Measurements from ENCODE around the gene ZNF823.
A peak's percentile ranks its signal among the peaks of the same experiment; 100 is the strongest.

DNA sequence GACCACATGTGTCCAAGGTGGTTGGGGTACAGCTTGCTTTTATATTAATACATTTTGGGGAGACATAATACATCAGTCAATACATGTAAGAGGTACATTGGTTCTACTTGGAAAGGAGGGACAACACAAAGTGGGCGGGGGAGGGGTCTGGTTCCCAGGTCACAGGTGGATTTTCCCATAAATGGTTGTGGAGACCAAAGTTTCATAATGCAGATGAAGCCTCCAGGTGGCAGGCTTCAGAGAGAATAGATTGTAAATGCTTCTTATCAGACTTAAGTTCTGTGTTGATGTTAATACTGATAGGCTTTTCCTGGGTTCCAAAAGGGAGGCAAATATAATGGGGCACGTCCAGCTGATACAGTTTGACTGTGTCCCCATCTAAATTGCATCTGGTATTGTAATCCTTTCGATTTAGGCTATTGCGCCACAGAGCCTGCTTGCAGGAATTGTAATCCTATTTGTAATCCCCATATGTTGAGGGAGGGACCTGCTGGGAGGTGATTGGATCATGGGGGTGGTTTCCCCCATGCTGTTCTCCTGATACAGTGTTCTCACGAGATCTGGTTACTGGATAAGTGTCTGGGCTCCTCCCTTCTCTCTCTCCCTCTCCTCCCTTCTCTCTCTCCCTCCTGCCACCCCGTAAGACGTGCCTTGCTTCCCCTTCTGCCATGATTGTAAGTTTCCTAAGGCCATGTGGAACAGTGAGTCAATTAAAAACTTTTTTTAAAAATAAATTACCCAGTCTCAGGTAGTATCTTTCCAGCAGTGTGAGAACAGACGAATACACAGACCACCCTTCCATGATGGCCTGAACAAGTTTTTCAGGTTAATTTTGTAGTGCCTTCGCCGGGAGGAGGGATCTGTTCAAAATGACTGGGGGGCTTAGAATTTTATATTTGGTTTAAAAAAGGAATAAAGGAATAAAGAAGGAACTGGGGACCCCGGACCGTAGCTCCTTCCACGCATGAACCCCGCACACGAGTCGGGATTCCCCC is 44.9 kb downstream of the ZNF823 start:
- TF ChIP-seq, protein P1, sequence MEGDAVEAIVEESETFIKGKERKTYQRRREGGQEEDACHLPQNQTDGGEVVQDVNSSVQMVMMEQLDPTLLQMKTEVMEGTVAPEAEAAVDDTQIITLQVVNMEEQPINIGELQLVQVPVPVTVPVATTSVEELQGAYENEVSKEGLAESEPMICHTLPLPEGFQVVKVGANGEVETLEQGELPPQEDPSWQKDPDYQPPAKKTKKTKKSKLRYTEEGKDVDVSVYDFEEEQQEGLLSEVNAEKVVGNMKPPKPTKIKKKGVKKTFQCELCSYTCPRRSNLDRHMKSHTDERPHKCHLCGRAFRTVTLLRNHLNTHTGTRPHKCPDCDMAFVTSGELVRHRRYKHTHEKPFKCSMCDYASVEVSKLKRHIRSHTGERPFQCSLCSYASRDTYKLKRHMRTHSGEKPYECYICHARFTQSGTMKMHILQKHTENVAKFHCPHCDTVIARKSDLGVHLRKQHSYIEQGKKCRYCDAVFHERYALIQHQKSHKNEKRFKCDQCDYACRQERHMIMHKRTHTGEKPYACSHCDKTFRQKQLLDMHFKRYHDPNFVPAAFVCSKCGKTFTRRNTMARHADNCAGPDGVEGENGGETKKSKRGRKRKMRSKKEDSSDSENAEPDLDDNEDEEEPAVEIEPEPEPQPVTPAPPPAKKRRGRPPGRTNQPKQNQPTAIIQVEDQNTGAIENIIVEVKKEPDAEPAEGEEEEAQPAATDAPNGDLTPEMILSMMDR (conservative IDR thresholded peaks at IDR 0.05; ENCODE audit: low read length): peak; percentile 48
- TF ChIP-seq EZH2phosphoT487 (IDR thresholded peaks at IDR 0.05; ENCODE audit: borderline replicate concordance, low read depth, low read length): no peak
